GM19023 (cell line): Measurements from ENCODE around the gene NDN.
"Not testable (repeated sequence)": the region's sequence is repeated elsewhere in the genome, so short reads cannot be mapped to it uniquely, and the experiment has no call there.

Experiments used
- ATAC-seq: cut with Tn5 transposase; IDR thresholded peaks from one replicate; pipeline ENCODE4 v1.9.1; 2021; ENCODE audit warnings: mild to moderate bottlenecking, moderate library complexity; ENCODE audit not compliant: unreplicated experiment

NDN gene

DNA sequence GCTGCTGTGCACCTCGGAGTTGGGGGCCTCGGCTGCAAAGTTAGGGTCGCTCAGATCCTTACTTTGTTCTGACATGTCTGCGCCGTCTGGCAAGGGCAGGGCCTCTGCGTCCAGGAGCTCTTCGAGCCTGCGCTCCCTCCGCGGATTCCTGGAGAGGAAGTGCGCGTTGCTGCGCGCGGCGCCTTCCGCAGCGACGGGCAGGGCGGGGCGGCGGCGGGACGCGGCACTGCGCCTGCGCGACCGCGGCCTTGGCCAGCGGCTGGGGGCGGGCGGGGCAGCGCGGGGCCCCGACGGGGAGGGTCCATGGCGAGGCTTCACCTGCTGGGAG, at the start of gene NDN:
Gene NDN, minus strand, starts transcription at position 163 of the 328 bp plus-strand sequence. Its CDS starts 88 bp downstream, at position 75.
- ATAC-seq = no peak

DNA sequence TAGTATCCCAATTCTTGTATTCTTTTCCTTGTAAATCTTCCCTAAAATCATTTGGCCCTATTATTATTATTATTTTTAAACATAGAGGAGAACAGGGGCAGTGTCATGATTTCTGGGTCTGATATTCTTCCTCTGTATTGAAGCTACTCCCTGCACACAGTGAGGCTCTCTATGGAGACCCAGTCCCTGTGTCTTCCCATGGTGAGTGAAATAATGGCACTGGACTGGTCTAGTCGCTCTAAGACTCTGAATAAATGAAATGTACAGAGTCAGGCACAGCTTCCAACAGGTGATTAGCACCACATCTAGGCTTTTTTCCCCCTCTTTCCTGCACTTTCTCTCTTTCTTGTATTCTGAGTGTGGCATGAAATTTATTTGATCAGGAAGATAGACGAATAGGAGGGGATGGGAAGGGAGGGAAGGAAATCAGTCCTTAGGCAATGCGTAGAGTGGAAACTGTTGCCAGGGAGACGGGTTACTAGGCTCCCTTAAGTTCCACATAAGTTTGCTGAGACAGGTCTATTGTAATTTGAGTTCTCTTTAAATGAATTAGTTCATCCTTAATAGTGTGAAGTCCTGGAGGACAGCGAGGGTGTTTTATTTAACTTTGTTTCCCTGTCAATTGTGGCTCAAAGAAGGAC, 49.0 kb upstream of the NDN start:
- no peak for ATAC-seq

DNA sequence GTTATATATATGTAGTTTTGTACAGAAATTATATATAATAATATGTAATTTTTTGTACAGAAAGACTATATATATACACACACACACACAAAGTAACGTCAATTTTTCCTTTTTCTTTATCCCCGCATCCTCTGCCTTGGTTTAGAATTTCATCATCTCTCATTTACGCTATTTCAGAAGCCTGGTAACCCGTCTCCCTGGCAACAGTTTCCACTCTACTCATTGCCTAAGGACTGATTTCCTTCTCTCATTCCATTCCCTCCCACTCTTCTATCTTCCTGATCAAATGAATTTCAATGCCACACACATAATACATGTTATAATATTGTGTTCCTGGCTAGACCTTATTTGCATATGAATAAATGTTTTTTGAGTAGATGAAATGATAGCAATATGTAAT, 47.8 kb upstream of the NDN start:
- no peak for ATAC-seq

DNA sequence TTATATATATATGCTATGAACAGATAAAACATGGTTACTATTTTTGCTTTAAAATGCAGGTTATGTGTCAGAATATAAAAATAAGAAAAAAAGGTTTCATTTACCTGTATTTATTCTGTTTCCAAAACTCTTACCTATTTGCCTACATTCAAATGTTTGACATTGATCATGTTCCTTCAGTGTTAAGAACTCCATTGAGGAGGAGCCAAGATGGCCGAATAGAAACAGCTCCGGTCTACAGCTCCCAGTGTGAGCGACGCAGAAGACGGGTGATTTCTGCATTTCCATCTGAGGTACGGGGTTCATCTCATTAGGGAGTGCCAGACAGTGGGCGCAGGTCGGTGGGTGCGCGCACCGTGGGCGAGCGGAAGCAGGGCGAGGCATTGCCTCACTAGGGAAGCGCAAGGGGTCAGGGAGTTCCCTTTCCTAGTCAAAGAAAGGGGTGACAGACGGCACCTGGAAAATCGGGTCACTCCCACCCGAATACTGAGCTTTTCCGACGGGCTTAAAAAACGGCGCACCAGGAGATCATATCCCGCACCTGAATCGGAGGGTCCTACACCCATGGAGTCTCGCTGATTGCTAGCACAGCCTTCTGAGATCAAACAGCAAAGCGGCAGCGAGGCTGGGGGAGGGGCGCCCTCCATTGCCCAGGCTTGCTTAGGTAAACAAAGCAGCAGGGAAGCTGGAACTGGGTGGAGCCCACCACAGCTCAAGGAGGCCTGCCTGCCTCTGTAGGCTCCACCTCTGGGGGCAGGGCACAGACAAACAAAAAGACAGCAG, 27.0 kb upstream of the NDN start:
- not testable (repeated sequence) for ATAC-seq

GRCh38 chr15:23708332-23708731, 21.2 kb upstream of the NDN start:
- no peak for ATAC-seq

DNA sequence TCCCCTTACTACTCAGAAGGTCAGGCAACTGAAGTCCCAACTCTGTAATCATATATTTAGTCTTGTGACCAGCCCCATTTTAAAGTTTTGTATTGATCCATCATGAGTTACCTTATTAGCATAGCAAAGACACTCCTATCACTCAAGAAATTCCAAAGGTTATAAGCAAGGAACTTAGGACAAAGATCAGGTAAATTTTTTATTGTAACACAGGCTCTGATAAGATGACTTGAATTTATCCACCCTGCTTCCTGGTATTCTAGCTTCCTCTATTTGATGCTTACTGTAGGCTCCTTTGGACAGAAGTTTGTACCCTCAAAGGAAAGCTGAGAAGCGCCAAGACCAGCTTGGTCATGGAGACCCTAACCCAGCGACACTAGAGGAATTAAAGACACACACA, 8.2 kb upstream of the NDN start:
- ATAC-seq = no peak

DNA sequence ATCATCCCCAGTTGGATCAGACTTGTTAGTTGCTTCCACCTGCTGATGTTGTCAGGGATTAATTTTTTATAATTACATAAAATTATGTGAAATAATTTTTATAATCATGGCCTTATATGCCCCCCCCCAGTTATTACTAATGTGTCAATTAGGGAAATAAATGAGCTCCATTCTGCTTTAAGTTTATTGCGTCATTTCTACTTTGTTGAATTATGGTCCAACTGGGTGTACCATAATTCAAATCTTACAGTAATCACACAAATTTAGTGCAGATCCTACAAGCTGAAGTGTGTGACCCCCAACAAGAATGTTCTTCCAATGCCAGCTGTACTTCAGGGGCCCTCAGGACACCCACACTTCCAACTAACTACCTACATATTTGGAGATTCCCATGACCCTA, 7.5 kb upstream of the NDN start:
- ATAC-seq = no peak

GRCh38 chr15:23690450-23690852, 3.3 kb upstream of the NDN start:
- no peak for ATAC-seq

- ATAC-seq = no peak
These were observed 2.9 kb upstream of the NDN start for GRCh38 chr15:23690015-23690414.

DNA sequence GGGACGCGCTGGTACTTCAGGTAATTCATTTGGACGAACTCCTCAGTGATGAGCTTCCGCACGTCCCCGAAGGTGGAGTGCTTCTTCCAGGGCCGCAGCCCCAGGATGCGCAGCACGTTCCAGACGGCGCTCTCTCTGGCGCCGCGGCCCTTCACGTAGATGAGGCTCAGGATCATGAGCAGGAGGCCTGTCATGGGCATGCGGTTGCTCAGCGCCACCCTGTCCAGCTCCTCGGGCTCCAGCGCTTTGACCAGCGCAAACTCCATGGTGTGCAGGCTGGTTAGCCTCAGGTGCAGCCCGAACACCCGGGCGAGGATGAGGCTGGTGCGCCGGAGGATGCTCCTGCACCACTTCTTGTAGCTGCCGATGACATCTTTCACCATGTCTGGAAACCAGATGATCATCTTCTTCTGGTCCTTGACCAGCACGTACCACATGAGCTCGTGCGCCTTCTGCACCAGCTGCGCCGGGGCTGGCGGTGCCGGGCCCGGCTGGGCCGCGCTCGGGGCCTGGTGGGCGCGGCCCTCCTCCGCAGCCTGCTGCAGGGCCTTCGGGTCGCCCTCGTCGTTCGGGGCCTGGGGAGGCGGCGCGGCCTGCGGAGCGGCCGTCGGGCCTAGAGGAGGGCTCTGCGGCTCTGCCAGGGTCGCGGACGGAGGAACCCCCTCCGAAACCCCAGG, 501 bp downstream of the NDN start:
- ATAC-seq = no peak

GRCh38 chr15:23671481-23671880, 15.6 kb downstream of the NDN start:
- ATAC-seq = no peak

- no peak for ATAC-seq
These were observed 16.1 kb downstream of the NDN start for GRCh38 chr15:23670970-23671369.

DNA sequence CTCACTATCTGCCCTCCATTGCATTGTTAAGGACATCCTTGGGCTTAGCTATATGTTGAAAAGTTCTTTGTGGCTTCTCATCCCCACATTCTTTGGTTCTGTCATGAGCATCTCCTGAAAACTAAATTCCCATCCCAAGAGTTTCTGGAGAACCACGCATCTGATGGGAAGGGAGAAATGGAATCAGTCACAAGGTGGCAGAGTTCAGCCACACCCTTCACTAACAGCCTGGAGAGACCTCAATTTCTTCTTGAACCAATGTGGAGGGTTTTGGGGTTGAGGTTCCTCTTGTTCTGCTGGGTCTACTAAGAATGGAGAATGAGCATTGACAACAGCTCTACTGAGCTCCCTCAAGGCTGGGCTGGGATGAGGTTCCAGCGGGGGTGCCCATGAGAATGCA, 23.9 kb downstream of the NDN start:
- ATAC-seq = no peak

DNA sequence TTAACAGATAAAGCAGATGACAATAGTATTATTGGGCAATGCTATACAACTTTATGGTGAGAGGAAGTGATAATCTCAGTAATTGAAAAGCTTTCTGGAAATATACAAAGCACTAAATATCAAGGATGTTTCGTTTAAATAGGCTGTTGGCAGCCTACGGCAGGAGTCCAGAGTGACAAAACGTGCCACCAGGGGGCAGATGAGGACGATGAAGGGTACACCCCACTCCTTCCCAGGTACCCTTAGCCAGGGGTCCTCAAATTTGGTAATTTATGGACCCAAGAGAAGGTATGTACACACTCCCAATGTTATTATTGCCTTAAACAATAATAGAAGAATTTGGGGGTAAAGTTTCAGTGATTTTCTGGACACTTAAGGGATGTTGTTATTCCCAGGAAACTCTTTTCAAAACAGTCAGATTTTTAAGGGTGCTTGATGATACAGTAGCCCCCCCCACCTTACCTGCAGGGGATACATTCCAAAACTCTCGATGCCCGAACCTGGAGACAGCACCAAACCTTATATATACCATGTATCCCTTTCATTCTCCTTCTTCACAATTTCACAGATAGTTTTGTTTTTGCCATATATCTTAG, 38.1 kb downstream of the NDN start:
- no peak for ATAC-seq

DNA sequence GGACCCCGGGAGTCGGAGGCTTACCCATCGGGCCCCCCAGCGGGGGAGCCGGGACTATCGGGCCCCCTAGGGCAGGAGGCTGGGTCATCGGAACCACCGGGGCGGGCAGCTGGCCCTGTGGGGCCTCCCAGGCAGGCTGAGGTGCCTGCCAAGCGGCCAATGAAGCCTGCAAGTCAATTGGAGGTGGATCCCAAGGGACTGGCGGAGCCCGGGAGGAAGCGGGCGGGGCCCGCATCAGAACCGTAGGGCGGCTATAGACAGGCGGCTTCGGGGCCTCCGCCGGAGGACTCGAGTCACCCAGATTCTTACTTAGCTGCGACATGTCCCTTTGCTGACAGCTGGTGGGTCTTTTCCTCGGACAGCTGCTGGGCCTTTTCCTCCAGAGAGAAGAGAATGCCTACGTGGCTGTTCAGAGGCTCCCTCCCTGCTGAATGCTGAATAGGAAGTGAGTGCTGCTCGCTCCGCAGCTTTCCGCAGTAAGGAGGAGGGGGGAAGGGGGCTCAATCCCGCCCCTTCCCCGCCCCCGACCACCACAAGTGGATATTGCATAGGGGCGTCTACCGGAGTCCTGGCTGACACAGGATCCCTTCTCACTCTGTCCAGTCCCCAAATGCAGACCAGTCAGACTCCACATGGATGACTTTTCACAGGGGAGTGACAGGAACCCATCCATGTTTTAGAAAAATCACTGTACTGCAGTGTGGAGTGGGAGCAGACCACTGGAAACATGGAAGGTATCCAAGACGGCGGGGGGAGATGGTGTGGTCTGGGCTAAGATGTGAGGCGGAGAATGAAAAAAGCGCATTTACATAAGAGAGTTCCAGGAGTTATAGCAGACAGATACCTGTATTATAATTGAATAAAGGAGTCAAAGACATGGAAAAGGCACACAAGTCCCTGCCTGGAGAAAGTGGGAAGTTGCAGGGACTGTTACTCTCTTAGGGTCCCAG, 39.4 kb downstream of the NDN start, which contains the start of gene MAGEL2:
Gene MAGEL2, minus strand, starts transcription at position 447 of the 950 bp plus-strand sequence. Its CDS starts 125 bp downstream, at position 322.
- ATAC-seq = no peak

GRCh38 chr15:23647001-23647295, 40.2 kb downstream of the NDN start:
- no peak for ATAC-seq

GRCh38 chr15:23646165-23647000, 40.7 kb downstream of the NDN start:
- no peak for ATAC-seq

GRCh38 chr15:23645371-23646164, 41.5 kb downstream of the NDN start:
- ATAC-seq = no peak

GRCh38 chr15:23644829-23645228, 42.3 kb downstream of the NDN start:
- ATAC-seq = no peak
